GM12878 (cell line): ENCODE data around the gene ATP8A1. TPM values are rescaled to one million over a fixed set of nuclear protein-coding genes. Genes with fewer than 3 reads are reported as not detected.
A peak's percentile ranks its signal among the peaks of the same experiment; 100 is the strongest.

Source experiments
- CREM ChIP-seq: IDR thresholded peaks from 2 replicates; pipeline ENCODE4 v1.6.1; 2014; ENCODE audit warnings: antibody characterized with exemption, low read depth
- FOS ChIP-seq: IDR thresholded peaks from 3 replicates; pipeline ENCODE4 v1.6.1; 2011; ENCODE audit warnings: borderline replicate concordance; ENCODE audit not compliant: insufficient read length; ENCODE audit errors: extremely low read depth
- HDAC6 ChIP-seq: fragments of 200-600 bp; sonication (generic); IDR thresholded peaks from one replicate; pipeline ENCODE4 v1.8.0; 2017; ENCODE audit warnings: antibody characterized with exemption; ENCODE audit not compliant: unreplicated experiment
- IRF3 ChIP-seq: fragments of 450-650 bp; IDR thresholded peaks from 2 replicates; pipeline ENCODE4 v1.6.1; 2014; ENCODE audit warnings: mild to moderate bottlenecking
- JUNB ChIP-seq: IDR thresholded peaks from 2 replicates; pipeline ENCODE4 v1.6.1; 2016; ENCODE audit warnings: antibody characterized with exemption, mild to moderate bottlenecking
- JUND ChIP-seq: IDR thresholded peaks from 2 replicates; pipeline ENCODE4 v1.6.1; 2012; ENCODE audit warnings: low read depth, mild to moderate bottlenecking, low read length, improper control_type of control experiment, moderate library complexity
- MYB ChIP-seq: fragments of 150-350 bp; IDR thresholded peaks from 2 replicates; pipeline ENCODE4 v1.6.1; 2014; ENCODE audit warnings: mild to moderate bottlenecking, low read depth, low read length, borderline replicate concordance
- NFXL1 ChIP-seq: fragments of 450-650 bp; IDR thresholded peaks from 2 replicates; pipeline ENCODE4 v1.6.1; 2017; ENCODE audit warnings: antibody characterized with exemption, mild to moderate bottlenecking, borderline replicate concordance
- NKRF ChIP-seq: fragments of 450-650 bp; conservative IDR thresholded peaks from 2 replicates; pipeline ENCODE4 v1.6.1; 2017; ENCODE audit warnings: mild to moderate bottlenecking, moderate library complexity
- NR2C2 ChIP-seq: IDR thresholded peaks from 2 replicates; pipeline ENCODE4 v1.6.1; 2011; ENCODE audit warnings: borderline replicate concordance, low read depth; ENCODE audit not compliant: control insufficient read depth, insufficient read length
- PKNOX1 ChIP-seq: fragments of 450-650 bp; IDR thresholded peaks from 2 replicates; pipeline ENCODE4 v1.6.1; 2016; ENCODE audit warnings: mild to moderate bottlenecking
- REST ChIP-seq: IDR thresholded peaks from 2 replicates; pipeline ENCODE4 v1.6.1; 2012; ENCODE audit warnings: mild to moderate bottlenecking, low read depth, low read length
- RFX5 ChIP-seq: IDR thresholded peaks from 2 replicates; pipeline ENCODE4 v1.6.1; 2011; ENCODE audit warnings: low read depth, low read length, improper control_type of control experiment
- SUPT20H ChIP-seq: IDR thresholded peaks from 2 replicates; pipeline ENCODE4 v1.6.1; 2011; ENCODE audit warnings: low read depth, mild to moderate bottlenecking, low read length, moderate library complexity, borderline replicate concordance; ENCODE audit not compliant: control insufficient read depth
- SUZ12 ChIP-seq: fragments of 200-600 bp; sonication (generic); IDR thresholded peaks from one replicate; pipeline ENCODE4 v1.6.1; 2018; ENCODE audit warnings: antibody characterized with exemption, mild to moderate bottlenecking; ENCODE audit not compliant: unreplicated experiment
- ZBTB11 ChIP-seq: fragments of 450-650 bp; formaldehyde crosslinking; IDR thresholded peaks from 2 replicates; pipeline ENCODE4 v1.5.0; 2022; ENCODE audit warnings: mild to moderate bottlenecking, missing genetic modification characterization
- ZNF207 ChIP-seq: fragments of 450-650 bp; IDR thresholded peaks from 2 replicates; pipeline ENCODE4 v1.6.1; 2014; ENCODE audit warnings: antibody characterized with exemption, mild to moderate bottlenecking, borderline replicate concordance
- ZNF384 ChIP-seq: IDR thresholded peaks from 2 replicates; pipeline ENCODE4 v1.6.1; 2012; ENCODE audit warnings: low read depth, mild to moderate bottlenecking, low read length, improper control_type of control experiment, borderline replicate concordance
- polyA plus RNA-seq, 11 experiments: library from polyadenylated mRNA; depleted of rRNA in 4 of 11; unstranded in 6 of 11; stranded (reverse) in 5 of 11; fragments of >200 nt; fragmentation: Nextera tagmentation in 4 of 11; fragmentation: Illumina TruSeq in 1 of 11; extraction: Ambion mirVana in 4 of 11; extraction: Trizol in 1 of 11; gene quantifications; 1 replicate in 1 of 11; 2 replicates in 10 of 11; pipeline versions ENCODE4 v1.2.1 to v1.2.3, GENCODE V29; 2011 to 2016; ENCODE audit warnings: inconsistent platforms in 2 of 11, missing spikeins in 2 of 11, low read depth in 1 of 11
- total RNA-seq, 4 experiments: library from RNA; depleted of rRNA in 3 of 4; stranded (reverse); fragments of >200 nt in 3 of 4; fragmentation: Illumina TruSeq in 1 of 4; extraction: Trizol in 1 of 4; gene quantifications; 2 replicates each; pipeline versions ENCODE4 v1.2.1 to v1.2.3, GENCODE V29; 2013 to 2021

The ATP8A1 gene
- total and polyA plus RNA-seq, 10 of the 15 experiments (the other 5 are each of a cell fraction or from before 2014, with no cell fraction given), result 9.0 to 116 (median 37.3) TPM

GRCh38 chr4:42655921-42656678, 805 bp downstream of the ATP8A1 start (continued):
- TF ChIP-seq NKRF (peak; percentile 64), IRF3 (no peak), ZNF384 (no peak), CREM (no peak), REST (no peak), JUNB (no peak), PKNOX1 (no peak), NFXL1 (no peak), ZBTB11 (CRISPR knock-in tag) (no peak), FOS (no peak), JUND (no peak), MYB (no peak), ZNF207 (no peak), RFX5 (no peak), NR2C2 (no peak), HDAC6 (no peak), SUZ12 (no peak), SUPT20H (no peak)
